Stomach (tissue), 4 donors: ENCODE results near the gene CHCHD2.

Source experiments
- CTCF ChIP-seq, 7 experiments: fragments of 450-650 bp in 4 of 7; fragments of 200-600 bp in 3 of 7; sonication (generic) in 3 of 7; IDR thresholded peaks; one replicate each; pipeline ENCODE4 v1.5.1; 2016 to 2019; ENCODE audit warnings: antibody characterized with exemption in 7 of 7, control low read depth in 2 of 7, mild to moderate bottlenecking in 1 of 7
- EP300 ChIP-seq: sonication (generic); formaldehyde crosslinking; IDR thresholded peaks from one replicate; pipeline ENCODE4 v1.6.1; 2017; ENCODE audit warnings: antibody characterized with exemption
- POLR2A ChIP-seq, 4 donors: fragments of 450-650 bp; IDR thresholded peaks; one replicate each; pipeline ENCODE4 v1.6.1; 2016; ENCODE audit warnings: antibody characterized with exemption in 4 of 4, control low read depth in 2 of 4, mild to moderate bottlenecking in 1 of 4, moderate library complexity in 1 of 4
- POLR2AphosphoS5 ChIP-seq, 3 donors: sonication (generic); formaldehyde crosslinking; IDR thresholded peaks; one replicate each; pipeline ENCODE4 v1.6.1; 2016; ENCODE audit warnings: antibody characterized with exemption in 3 of 3

DNA sequence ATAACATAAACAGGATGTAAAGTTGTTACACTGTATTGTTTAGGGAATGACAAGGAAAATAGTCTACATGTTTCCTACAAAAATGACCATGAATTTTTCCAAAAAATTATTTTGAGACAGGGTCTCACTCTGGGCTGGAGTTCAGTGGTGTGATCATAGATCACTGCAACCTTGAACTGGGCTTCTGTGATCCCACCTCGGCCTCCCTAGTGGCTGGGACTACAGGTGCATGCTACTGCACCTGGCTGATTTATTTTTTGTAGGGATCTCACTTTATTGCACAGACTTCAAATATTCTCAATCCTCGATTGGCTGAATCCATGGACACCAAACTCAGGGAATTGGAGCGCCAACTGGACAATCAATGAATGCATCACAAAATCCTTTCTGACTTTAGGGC, 6.6 kb downstream of the CHCHD2 start:
- TF ChIP-seq POLR2A (IDR thresholded peaks at IDR 0.05) (no peak), CTCF (IDR thresholded peaks at IDR 0.05) (no peak), POLR2AphosphoS5 (IDR thresholded peaks at IDR 0.05) (no peak), EP300 (no peak)
